Neural progenitor cell (in vitro differentiated cells): ENCODE results near the gene ERC1. TPM values are rescaled to one million over a fixed set of nuclear protein-coding genes. Genes with fewer than 3 reads are reported as not detected.

Experiments
- DNase-seq: peaks from one replicate; pipeline ENCODE4 v3.0.0-alpha.2; 2016; ENCODE audit warnings: low spot score
- H2AFZ ChIP-seq: fragments of 200-600 bp; sonication (generic); replicated peaks from 2 replicates; pipeline ENCODE4 v1.6.1; 2016; ENCODE audit warnings: antibody characterized with exemption
- H3F3A ChIP-seq: fragments of 200-600 bp; sonication (generic); 2 replicates; pipeline ENCODE4 v1.6.1; 2016; ENCODE audit warnings: antibody characterized with exemption, low read depth
- H3K27ac ChIP-seq: fragments of 200-600 bp; sonication (generic); 2 replicates; pipeline ENCODE4 v1.5.1; 2016; ENCODE audit warnings: mild to moderate bottlenecking
- H3K27me3 ChIP-seq: fragments of 200-600 bp; sonication (generic); 2 replicates; pipeline ENCODE4 v1.6.1; 2016; ENCODE audit warnings: mild to moderate bottlenecking, moderate library complexity
- H3K36me3 ChIP-seq: fragments of 200-600 bp; sonication (generic); 2 replicates; pipeline ENCODE4 v1.5.1; 2016
- H3K4me1 ChIP-seq: fragments of 200-600 bp; sonication (generic); 2 replicates; pipeline ENCODE4 v1.6.1; 2016; ENCODE audit warnings: mixed run types
- H3K4me2 ChIP-seq: fragments of 200-600 bp; sonication (generic); 2 replicates; pipeline ENCODE4 v1.6.1; 2016
- H3K4me3 ChIP-seq: fragments of 200-600 bp; sonication (generic); 2 replicates; pipeline ENCODE4 v1.5.1; 2016
- H3K79me2 ChIP-seq: fragments of 200-600 bp; sonication (generic); 2 replicates; pipeline ENCODE4 v1.6.1; 2016; ENCODE audit warnings: low read depth
- H3K9ac ChIP-seq: fragments of 200-600 bp; sonication (generic); 2 replicates; pipeline ENCODE4 v1.6.1; 2016
- H3K9me3 ChIP-seq: fragments of 200-600 bp; sonication (generic); 2 replicates; pipeline ENCODE4 v1.5.1; 2016; ENCODE audit warnings: low read depth
- H4K20me1 ChIP-seq: fragments of 200-600 bp; sonication (generic); 2 replicates; pipeline ENCODE4 v1.6.1; 2016; ENCODE audit warnings: low read depth
- H3K27ac Mint-ChIP-seq: 3 replicates; pipeline ENCODE4 v1.8.0; 2021; ENCODE audit warnings: mixed read lengths
- H3K27me3 Mint-ChIP-seq: 2 replicates; pipeline ENCODE4 v1.8.0; 2022; ENCODE audit warnings: low read depth, mild to moderate bottlenecking, inconsistent platforms, moderate library complexity, mixed read lengths; ENCODE audit not compliant: insufficient read depth
- H3K36me3 Mint-ChIP-seq: 3 replicates; pipeline ENCODE4 v1.8.0; 2021; ENCODE audit warnings: mixed read lengths
- H3K4me1 Mint-ChIP-seq: 3 replicates; pipeline ENCODE4 v1.8.0; 2021; ENCODE audit warnings: mixed read lengths
- H3K4me3 Mint-ChIP-seq: 3 replicates; pipeline ENCODE4 v1.8.0; 2021; ENCODE audit warnings: mild to moderate bottlenecking, moderate library complexity, mixed read lengths
- H3K9me3 Mint-ChIP-seq: 3 replicates; pipeline ENCODE4 v1.8.0; 2020; ENCODE audit warnings: mixed read lengths
- EZH2 ChIP-seq: fragments of 200-600 bp; sonication (generic); IDR thresholded peaks from 2 replicates; pipeline ENCODE4 v1.6.1; 2017; ENCODE audit warnings: antibody characterized with exemption, mild to moderate bottlenecking, moderate library complexity
- EZH2phosphoT487 ChIP-seq: fragments of 200-600 bp; sonication (generic); IDR thresholded peaks from 2 replicates; pipeline ENCODE4 v1.6.1; 2017; ENCODE audit warnings: antibody characterized with exemption
- total RNA-seq: library from RNA; depleted of rRNA; stranded (reverse); fragments of >200 nt; gene quantifications from 2 replicates; pipeline ENCODE4 v1.2.3, GENCODE V29; 2015; ENCODE audit warnings: low replicate concordance
- TF ChIP-seq, protein P1 (sequence below): fragments of 200-600 bp; sonication (generic); IDR thresholded peaks from 2 replicates; pipeline ENCODE4 v1.5.1; 2017; ENCODE audit warnings: antibody characterized with exemption, mild to moderate bottlenecking

The ERC1 gene
- total RNA-seq, 1 donor from 2014 or later, result 27.5 TPM

GRCh38 chr12:1307796-1308195 is 316.8 kb downstream of the ERC1 start:
- no peak overlapping the region for H3K4me3 ChIP-seq
- DNase-seq, result no peak
- H3K27me3 Mint-ChIP-seq, result no peaks in the 10 kb centered on the region
- H3K36me3 Mint-ChIP-seq, result peaks cover 9% of the 10 kb centered on the region
- peaks cover 3% of the 10 kb centered on the region for H3K9me3 Mint-ChIP-seq
- no peak overlapping the region for H3K4me2 ChIP-seq
- H3K9ac ChIP-seq, result no peak overlapping the region
- no peaks in the 10 kb centered on the region for H3K27me3 ChIP-seq
- no peak overlapping the region for H3K27ac ChIP-seq
- peaks cover 3% of the 10 kb centered on the region for H3F3A ChIP-seq
- no peaks in the 10 kb centered on the region for H4K20me1 ChIP-seq
- peaks cover 8% of the 10 kb centered on the region for H3K4me1 ChIP-seq
- TF ChIP-seq, protein P1, sequence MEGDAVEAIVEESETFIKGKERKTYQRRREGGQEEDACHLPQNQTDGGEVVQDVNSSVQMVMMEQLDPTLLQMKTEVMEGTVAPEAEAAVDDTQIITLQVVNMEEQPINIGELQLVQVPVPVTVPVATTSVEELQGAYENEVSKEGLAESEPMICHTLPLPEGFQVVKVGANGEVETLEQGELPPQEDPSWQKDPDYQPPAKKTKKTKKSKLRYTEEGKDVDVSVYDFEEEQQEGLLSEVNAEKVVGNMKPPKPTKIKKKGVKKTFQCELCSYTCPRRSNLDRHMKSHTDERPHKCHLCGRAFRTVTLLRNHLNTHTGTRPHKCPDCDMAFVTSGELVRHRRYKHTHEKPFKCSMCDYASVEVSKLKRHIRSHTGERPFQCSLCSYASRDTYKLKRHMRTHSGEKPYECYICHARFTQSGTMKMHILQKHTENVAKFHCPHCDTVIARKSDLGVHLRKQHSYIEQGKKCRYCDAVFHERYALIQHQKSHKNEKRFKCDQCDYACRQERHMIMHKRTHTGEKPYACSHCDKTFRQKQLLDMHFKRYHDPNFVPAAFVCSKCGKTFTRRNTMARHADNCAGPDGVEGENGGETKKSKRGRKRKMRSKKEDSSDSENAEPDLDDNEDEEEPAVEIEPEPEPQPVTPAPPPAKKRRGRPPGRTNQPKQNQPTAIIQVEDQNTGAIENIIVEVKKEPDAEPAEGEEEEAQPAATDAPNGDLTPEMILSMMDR, result no peak
- TF ChIP-seq EZH2phosphoT487, result no peak
- TF ChIP-seq EZH2, result no peak
- no peaks in the 10 kb centered on the region for H3K36me3 ChIP-seq
- no peaks in the 10 kb centered on the region for H3K79me2 ChIP-seq
- H3K4me1 Mint-ChIP-seq, result peaks cover 19% of the 10 kb centered on the region
- H2AFZ ChIP-seq, result no peak overlapping the region
- H3K9me3 ChIP-seq, result no peaks in the 10 kb centered on the region
- H3K4me3 Mint-ChIP-seq, result no peak overlapping the region
- no peak overlapping the region for H3K27ac Mint-ChIP-seq

- Mint-ChIP-seq H3K36me3 (peaks cover 7% of the 10 kb centered on the region), H3K27ac (no peak overlapping the region), H3K4me3 (no peak overlapping the region), H3K4me1 (peaks cover 16% of the 10 kb centered on the region), H3K9me3 (peaks cover 5% of the 10 kb centered on the region), H3K27me3 (no peaks in the 10 kb centered on the region)
- Histone ChIP-seq H2AFZ (no peak overlapping the region), H3K4me2 (no peak overlapping the region), H3K9me3 (no peaks in the 10 kb centered on the region), H3K79me2 (no peaks in the 10 kb centered on the region), H4K20me1 (no peaks in the 10 kb centered on the region), H3K27ac (no peak overlapping the region), H3K9ac (no peak overlapping the region), H3K36me3 (no peaks in the 10 kb centered on the region), H3F3A (peaks cover 3% of the 10 kb centered on the region), H3K27me3 (no peaks in the 10 kb centered on the region), H3K4me3 (no peak overlapping the region), H3K4me1 (peaks cover 8% of the 10 kb centered on the region)
- no peak for TF ChIP-seq EZH2
- DNase-seq, result no peak
Observed at GRCh38 chr12:1309613-1310012, 318.6 kb downstream of the ERC1 start.

GRCh38 chr12:1310653-1311052 is 319.6 kb downstream of the ERC1 start:
- no peak overlapping the region for H2AFZ ChIP-seq
- no peaks in the 10 kb centered on the region for H3K27me3 ChIP-seq
- no peaks in the 10 kb centered on the region for H3K36me3 ChIP-seq
- DNase-seq, result no peak
- H3K27ac ChIP-seq, result no peak overlapping the region
- TF ChIP-seq EZH2phosphoT487, result no peak
- TF ChIP-seq, protein P1, result no peak
- TF ChIP-seq EZH2, result no peak
- Mint-ChIP-seq H3K27ac (no peak overlapping the region), H3K36me3 (peaks cover 7% of the 10 kb centered on the region), H3K9me3 (peaks cover 2% of the 10 kb centered on the region), H3K4me3 (no peak overlapping the region), H3K27me3 (no peaks in the 10 kb centered on the region), H3K4me1 (peaks cover 8% of the 10 kb centered on the region)
- H3F3A ChIP-seq, result no peaks in the 10 kb centered on the region
- H3K4me2 ChIP-seq, result no peak overlapping the region
- H3K9me3 ChIP-seq, result no peaks in the 10 kb centered on the region
- H3K4me3 ChIP-seq, result no peak overlapping the region
- no peak overlapping the region for H3K9ac ChIP-seq
- H3K4me1 ChIP-seq, result peaks cover under 1% of the 10 kb centered on the region
- H3K79me2 ChIP-seq, result no peaks in the 10 kb centered on the region
- no peaks in the 10 kb centered on the region for H4K20me1 ChIP-seq

- H2AFZ ChIP-seq, result no peak overlapping the region
- no peaks in the 10 kb centered on the region for H3K36me3 ChIP-seq
- DNase-seq, result no peak
- Mint-ChIP-seq H3K27me3 (no peaks in the 10 kb centered on the region), H3K27ac (no peak overlapping the region), H3K4me1 (peaks cover 7% of the 10 kb centered on the region), H3K4me3 (no peak overlapping the region), H3K36me3 (peaks cover 7% of the 10 kb centered on the region), H3K9me3 (peaks cover 2% of the 10 kb centered on the region)
- H3K27me3 ChIP-seq, result no peaks in the 10 kb centered on the region
- H3K4me3 ChIP-seq, result no peak overlapping the region
- H3K79me2 ChIP-seq, result no peaks in the 10 kb centered on the region
- H4K20me1 ChIP-seq, result no peaks in the 10 kb centered on the region
- no peaks in the 10 kb centered on the region for H3F3A ChIP-seq
- H3K9ac ChIP-seq, result no peak overlapping the region
- H3K9me3 ChIP-seq, result no peaks in the 10 kb centered on the region
- H3K27ac ChIP-seq, result no peak overlapping the region
- TF ChIP-seq EZH2phosphoT487 (no peak), EZH2 (no peak)
- TF ChIP-seq, protein P1, result no peak
- no peak overlapping the region for H3K4me2 ChIP-seq
- no peaks in the 10 kb centered on the region for H3K4me1 ChIP-seq
Observed at GRCh38 chr12:1311145-1311544, 320.1 kb downstream of the ERC1 start.
